ENCODE measurements around the gene ZMIZ1.
A peak's percentile ranks its signal among the peaks of the same experiment; 100 is the strongest.

Gene ZMIZ1, protein sequence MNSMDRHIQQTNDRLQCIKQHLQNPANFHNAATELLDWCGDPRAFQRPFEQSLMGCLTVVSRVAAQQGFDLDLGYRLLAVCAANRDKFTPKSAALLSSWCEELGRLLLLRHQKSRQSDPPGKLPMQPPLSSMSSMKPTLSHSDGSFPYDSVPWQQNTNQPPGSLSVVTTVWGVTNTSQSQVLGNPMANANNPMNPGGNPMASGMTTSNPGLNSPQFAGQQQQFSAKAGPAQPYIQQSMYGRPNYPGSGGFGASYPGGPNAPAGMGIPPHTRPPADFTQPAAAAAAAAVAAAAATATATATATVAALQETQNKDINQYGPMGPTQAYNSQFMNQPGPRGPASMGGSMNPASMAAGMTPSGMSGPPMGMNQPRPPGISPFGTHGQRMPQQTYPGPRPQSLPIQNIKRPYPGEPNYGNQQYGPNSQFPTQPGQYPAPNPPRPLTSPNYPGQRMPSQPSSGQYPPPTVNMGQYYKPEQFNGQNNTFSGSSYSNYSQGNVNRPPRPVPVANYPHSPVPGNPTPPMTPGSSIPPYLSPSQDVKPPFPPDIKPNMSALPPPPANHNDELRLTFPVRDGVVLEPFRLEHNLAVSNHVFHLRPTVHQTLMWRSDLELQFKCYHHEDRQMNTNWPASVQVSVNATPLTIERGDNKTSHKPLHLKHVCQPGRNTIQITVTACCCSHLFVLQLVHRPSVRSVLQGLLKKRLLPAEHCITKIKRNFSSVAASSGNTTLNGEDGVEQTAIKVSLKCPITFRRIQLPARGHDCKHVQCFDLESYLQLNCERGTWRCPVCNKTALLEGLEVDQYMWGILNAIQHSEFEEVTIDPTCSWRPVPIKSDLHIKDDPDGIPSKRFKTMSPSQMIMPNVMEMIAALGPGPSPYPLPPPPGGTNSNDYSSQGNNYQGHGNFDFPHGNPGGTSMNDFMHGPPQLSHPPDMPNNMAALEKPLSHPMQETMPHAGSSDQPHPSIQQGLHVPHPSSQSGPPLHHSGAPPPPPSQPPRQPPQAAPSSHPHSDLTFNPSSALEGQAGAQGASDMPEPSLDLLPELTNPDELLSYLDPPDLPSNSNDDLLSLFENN

GRCh38 chr10:79068562-79069324 lies at the start of gene ZMIZ1:
Gene ZMIZ1, plus strand, starts transcription at chr10:79068966. Its CDS starts 132,667 bp downstream, at chr10:79201633.
- peak in 1 of 2 experiments; percentile 74 for DNase-seq

DNA sequence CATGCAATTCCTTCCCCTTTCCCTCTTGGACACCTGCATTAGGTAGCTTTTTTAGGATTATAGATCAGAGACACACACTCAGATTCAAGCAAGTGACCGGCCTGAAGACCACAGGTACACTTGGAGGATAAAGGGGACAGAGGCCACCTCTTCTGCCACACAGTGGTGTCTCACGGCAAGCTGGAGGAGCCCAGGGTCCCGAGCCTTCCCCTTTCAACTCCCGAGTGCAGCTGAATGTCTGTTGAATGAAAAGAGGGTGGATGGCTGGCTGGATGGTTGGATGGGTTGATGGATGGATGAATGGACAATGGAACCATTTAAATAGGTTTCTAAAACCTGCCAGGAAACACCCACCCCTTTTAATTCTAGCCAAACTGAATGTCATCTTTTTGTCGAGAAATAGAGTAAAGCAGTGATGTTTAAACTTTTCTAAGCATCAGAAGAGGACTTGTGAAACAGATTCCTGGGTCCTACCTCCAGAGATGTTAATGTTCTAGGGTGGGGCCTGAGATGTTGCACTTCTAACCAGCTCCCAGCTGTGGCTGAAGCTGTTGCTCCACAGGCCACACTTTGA lies 49.2 kb upstream of the ZMIZ1 start:
- DNase-seq = no peak

DNA sequence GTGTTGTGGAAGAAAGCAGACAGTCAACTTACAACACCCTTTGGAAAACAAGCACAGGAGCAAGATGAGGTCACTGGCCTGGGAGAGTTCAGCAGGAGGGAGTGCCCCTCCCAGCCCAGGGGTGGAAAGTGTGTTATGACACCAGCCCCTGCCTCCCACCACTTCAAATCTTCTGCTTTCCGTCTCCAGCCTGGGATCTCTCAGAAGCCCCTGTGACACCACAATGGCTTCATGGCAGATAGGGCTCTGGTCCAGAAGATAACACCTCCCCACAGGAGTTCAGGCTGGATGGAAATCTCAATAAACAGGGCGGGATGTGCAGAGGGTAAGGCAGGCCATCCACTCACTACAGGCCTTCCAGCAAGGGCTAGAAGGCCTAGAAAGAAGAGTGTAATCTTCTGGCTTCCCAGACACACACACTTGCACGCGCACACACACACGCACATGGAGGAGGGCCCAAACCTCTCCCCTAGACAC lies 48.7 kb upstream of the ZMIZ1 start:
- no peak for DNase-seq

DNA sequence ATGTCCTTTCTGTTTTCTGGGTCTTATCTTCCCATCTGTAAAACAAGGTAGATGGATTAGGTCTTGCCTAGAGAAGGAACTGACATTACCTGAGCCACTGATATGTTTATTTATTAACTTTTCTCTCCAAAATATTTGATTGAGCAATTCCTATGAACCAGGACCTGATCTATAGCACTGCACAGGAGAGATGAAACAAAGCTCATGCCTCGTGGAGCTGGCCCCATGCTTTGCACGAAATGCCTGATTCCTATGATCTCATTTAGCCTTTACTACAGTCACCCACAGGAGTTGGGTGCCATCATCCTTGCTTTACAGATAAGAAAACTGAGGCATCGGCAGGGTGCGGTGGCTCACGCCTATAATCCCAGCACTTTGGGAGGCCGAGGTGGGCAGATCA lies 48.2 kb upstream of the ZMIZ1 start:
- DNase-seq = no peak

DNA sequence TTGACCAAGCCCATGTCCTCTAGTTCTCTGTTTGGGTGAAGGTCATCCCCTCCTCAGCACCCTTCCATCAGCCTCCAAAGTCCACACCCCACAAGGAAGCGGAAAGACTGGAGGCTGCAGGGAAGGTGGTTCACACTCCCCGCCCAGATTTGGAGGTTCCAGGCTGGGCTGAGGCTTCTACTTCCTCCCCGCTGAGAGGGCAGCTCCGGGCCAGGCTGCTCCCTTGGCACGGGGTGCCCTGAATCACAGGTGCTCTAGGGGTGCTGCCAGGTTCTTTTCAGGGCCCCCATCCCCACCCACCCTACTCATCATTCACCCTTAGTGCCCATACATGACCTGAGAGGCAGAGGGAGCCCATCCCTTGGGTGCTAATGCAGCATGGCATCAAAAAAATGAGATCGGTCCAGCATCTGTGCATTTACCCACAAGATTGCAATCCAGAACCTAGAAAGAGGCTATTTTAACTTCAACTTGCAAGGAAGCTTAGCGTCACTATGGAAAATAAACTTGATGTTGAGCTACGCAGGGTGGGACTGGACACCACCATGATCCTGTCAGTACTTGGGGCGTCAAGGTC lies 47.3 kb upstream of the ZMIZ1 start:
- DNase-seq = no peak

GRCh38 chr10:79021948-79022499 lies 46.7 kb upstream of the ZMIZ1 start:
- DNase-seq = no peak

GRCh38 chr10:79022565-79023230 lies 46.1 kb upstream of the ZMIZ1 start:
- DNase-seq = no peak

DNA sequence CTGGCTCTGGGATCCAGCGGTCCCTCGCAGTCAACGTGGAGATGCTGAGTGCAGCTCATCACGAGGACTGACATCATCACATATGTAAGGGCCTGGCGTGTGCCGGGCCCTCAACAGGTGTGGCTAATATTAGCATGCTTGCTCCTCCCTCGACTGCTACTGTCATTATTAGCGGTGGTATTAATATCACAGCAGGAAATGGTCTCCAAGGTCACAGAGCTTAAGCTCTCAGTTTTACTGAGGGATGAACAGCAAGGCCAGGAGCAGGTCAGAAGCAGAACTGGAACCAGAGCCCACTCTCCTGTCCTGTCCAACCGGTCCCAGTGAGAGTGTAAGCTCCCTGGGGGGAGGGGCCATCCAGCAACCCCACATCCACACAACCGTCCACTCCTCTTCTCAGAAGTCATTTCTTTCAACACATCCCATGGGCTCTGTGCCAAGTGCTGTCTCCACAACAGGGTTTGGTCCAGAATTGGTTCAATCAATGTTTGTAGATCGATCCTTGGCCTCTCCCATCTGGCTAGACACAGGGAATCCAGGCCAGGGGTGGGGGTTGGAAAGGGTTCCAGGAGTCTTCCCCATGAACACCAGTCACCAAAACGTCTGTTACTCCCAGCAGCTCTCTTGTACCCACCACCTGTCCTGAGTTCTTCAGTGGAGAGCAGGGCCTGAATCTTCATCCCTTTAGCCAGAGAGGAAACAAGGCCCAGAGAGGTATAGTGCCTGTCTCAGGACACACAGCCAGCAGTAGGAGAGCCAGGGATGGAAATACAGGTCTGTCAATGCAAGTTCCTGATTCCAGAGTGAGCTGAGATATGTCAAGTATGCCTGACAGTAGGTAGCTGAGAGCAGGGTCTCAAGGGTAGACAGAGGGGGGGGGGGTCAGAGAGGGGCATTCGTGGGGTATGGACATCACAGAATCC lies 45.3 kb upstream of the ZMIZ1 start:
- no peak for DNase-seq

- DNase-seq = no peak
Measured at GRCh38 chr10:79024296-79024695, 44.5 kb upstream of the ZMIZ1 start.

GRCh38 chr10:79024720-79025198 lies 44.0 kb upstream of the ZMIZ1 start:
- no peak for DNase-seq

GRCh38 chr10:79025199-79025832 lies 43.5 kb upstream of the ZMIZ1 start:
- no peak for DNase-seq

- DNase-seq = no peak
Measured at GRCh38 chr10:79026341-79026761, 42.4 kb upstream of the ZMIZ1 start.

GRCh38 chr10:79026806-79027146 lies 42.0 kb upstream of the ZMIZ1 start:
- DNase-seq = no peak

DNA sequence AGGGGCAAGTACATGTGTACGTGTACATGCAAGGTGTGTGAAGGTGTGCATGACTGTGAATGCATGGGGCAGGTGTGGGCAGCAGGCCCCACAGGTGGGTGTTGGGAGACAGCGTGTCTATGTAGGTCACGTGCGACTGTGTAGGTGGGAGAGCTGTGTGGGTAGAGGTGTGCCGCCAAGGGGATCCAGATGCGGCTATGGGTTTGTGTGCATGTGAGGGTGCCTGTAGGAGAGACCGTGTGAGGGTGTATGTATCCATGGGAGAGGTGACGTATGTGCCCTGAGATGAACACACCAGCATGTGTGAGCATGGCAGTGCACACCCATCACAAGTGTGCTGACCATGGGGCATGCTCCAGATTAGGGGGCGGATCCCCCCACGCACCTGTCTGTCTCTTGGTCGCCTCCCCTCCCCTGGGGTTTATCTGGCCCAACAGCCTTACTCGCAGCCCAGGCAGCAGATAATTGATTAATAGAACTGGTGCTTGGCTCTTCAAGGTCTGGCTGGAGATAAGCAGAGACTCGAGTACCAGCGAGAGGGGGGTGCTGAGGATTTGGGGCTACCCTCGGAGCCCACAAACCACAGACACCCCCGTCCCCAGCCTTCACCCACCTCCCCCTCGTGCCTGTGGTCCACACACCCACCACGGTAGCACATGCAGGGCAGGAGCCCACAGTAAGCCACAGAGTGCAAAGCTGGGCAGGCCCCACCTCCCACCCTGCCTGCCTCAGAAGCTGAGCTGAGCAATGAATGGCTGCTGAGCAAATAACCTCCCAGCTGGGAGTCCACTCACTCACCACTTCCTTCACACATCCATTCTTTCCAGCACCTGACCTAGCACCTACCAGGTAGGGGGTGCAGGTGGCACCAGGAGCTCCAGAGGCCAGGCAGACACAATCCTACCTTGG lies 41.4 kb upstream of the ZMIZ1 start:
- DNase-seq = no peak

- DNase-seq = no peak
Measured at GRCh38 chr10:79028056-79028430, 40.7 kb upstream of the ZMIZ1 start.

- DNase-seq = no peak
Measured at GRCh38 chr10:79028451-79029010, 40.2 kb upstream of the ZMIZ1 start.

GRCh38 chr10:79029478-79030390 lies 39.0 kb upstream of the ZMIZ1 start:
- no peak for DNase-seq

All from SW 1271 (cell line).